Tibial nerve (tissue), 4 donors: ENCODE measurements around the gene CANT1. TPM values are rescaled to one million over a fixed set of nuclear protein-coding genes. Genes with fewer than 3 reads are reported as not detected.

Source experiments
- DNase-seq, 2 donors: peaks; one replicate each; pipeline ENCODE4 v3.0.0-alpha.2; 2019; ENCODE audit warnings: low spot score in 2 of 2
- H3K27ac ChIP-seq, 4 donors: fragments of 200-600 bp; sonication (generic) in 3 of 4; one replicate each; pipeline ENCODE4 v1.5.1; 2017 to 2019; ENCODE audit warnings: mild to moderate bottlenecking in 1 of 4
- H3K27me3 ChIP-seq, 2 donors: fragments of 200-600 bp; sonication (generic) in 1 of 2; one replicate each; pipeline versions ENCODE4 v1.5.1 to v1.6.0; 2017 to 2019
- H3K36me3 ChIP-seq, 3 donors: fragments of 200-600 bp; sonication (generic); one replicate each; pipeline ENCODE4 v1.5.1; 2018 to 2019
- H3K4me1 ChIP-seq, 4 donors: fragments of 200-600 bp; sonication (generic) in 3 of 4; one replicate each; pipeline ENCODE4 v1.5.1; 2017 to 2019
- H3K4me3 ChIP-seq, 4 donors: fragments of 200-600 bp; sonication (generic) in 3 of 4; one replicate each; pipeline ENCODE4 v1.5.1; 2017 to 2019; ENCODE audit warnings: mild to moderate bottlenecking in 1 of 4, moderate library complexity in 1 of 4
- H3K9me3 ChIP-seq, 4 donors: fragments of 200-600 bp; sonication (generic) in 3 of 4; one replicate each; pipeline ENCODE4 v1.5.1; 2017 to 2019
- CTCF ChIP-seq, 5 experiments: fragments of 200-600 bp in 3 of 5; fragments of 450-650 bp in 2 of 5; sonication (generic) in 3 of 5; IDR thresholded peaks; one replicate each; pipeline ENCODE4 v1.5.1; 2016 to 2019; ENCODE audit warnings: antibody characterized with exemption in 5 of 5, mild to moderate bottlenecking in 3 of 5, moderate library complexity in 2 of 5
- EP300 ChIP-seq, 2 donors: sonication (generic); formaldehyde crosslinking; IDR thresholded peaks; one replicate each; pipeline ENCODE4 v1.6.1; 2017; ENCODE audit warnings: antibody characterized with exemption in 2 of 2, mild to moderate bottlenecking in 1 of 2
- POLR2A ChIP-seq, 2 donors: fragments of 450-650 bp; IDR thresholded peaks; one replicate each; pipeline ENCODE4 v1.6.1; 2017; ENCODE audit warnings: antibody characterized with exemption in 2 of 2, mild to moderate bottlenecking in 2 of 2, moderate library complexity in 2 of 2
- WGBS, 2 donors: methylation state at CpG; one replicate each; pipeline ENCODE4 v1.1.5; 2018; 5-methylcytosine and 5-hydroxymethylcytosine counted together
- total RNA-seq, 4 donors: library from RNA; depleted of rRNA; stranded (reverse); fragments of >200 nt; gene quantifications; one replicate each; pipeline ENCODE4 v1.1.0, GENCODE V29; 2016

CANT1 gene
- total RNA-seq, 4 donors from 2014 or later: 21.0 to 27.3 (median 25.5) TPM

- Histone ChIP-seq H3K4me3 (no peak overlapping the region), H3K27ac (no peak overlapping the region), H3K27me3 (no peaks in the 10 kb centered on the region), H3K4me1 (peaks cover 0 to 3% (median 0%) of the 10 kb centered on the region in 4 donors), H3K9me3 (peaks cover 0 to 12% (median 0%) of the 10 kb centered on the region in 4 donors), H3K36me3 (peaks cover 0 to 6% (median 0%) of the 10 kb centered on the region in 3 donors)
- 69 to 72% methylated on average over 2 of the region's 2 CpGs for WGBS, 2 donors
- DNase-seq: no peak
- no peak for TF ChIP-seq POLR2A (IDR thresholded peaks at IDR 0.05)
- TF ChIP-seq CTCF (IDR thresholded peaks at IDR 0.05): no peak
- TF ChIP-seq EP300 (IDR thresholded peaks at IDR 0.05): no peak
Observed at GRCh38 chr17:79053251-79053925, 43.8 kb upstream of the CANT1 start.

- Histone ChIP-seq H3K4me3 (no peak overlapping the region), H3K36me3 (peaks cover 0 to 6% (median 0%) of the 10 kb centered on the region in 3 donors), H3K4me1 (peaks cover 0 to 16% (median under 1%) of the 10 kb centered on the region in 4 donors)
Observed at GRCh38 chr17:79052131-79052530, 42.6 kb upstream of the CANT1 start.

GRCh38 chr17:79051306-79051705 lies 41.7 kb upstream of the CANT1 start:
- Histone ChIP-seq H3K4me1 (peaks cover 0 to 23% (median 3%) of the 10 kb centered on the region in 4 donors), H3K4me3 (no peak overlapping the region), H3K36me3 (peaks cover 0 to 6% (median 0%) of the 10 kb centered on the region in 3 donors), H3K27me3 (no peaks in the 10 kb centered on the region), H3K27ac (no peak overlapping the region), H3K9me3 (peaks cover 0 to 12% (median 0%) of the 10 kb centered on the region in 4 donors)
- WGBS, 2 donors: 79 to 92% methylated on average over 6 of the region's 6 CpGs
- TF ChIP-seq POLR2A (IDR thresholded peaks at IDR 0.05): no peak
- no peak for TF ChIP-seq CTCF (IDR thresholded peaks at IDR 0.05)
- TF ChIP-seq EP300 (IDR thresholded peaks at IDR 0.05): no peak
- DNase-seq: no peak

More at GRCh38 chr17:79052131-79052530, 42.6 kb upstream of the CANT1 start:
- DNase-seq: no peak
- no peak for TF ChIP-seq POLR2A (IDR thresholded peaks at IDR 0.05)
- no peak for TF ChIP-seq CTCF (IDR thresholded peaks at IDR 0.05)
- no peak for TF ChIP-seq EP300 (IDR thresholded peaks at IDR 0.05)
- no peaks in the 10 kb centered on the region for H3K27me3 ChIP-seq
- WGBS, 2 donors: 85 to 92% methylated on average over 1 of the region's 1 CpG
- H3K27ac ChIP-seq: no peak overlapping the region
- H3K9me3 ChIP-seq: peaks cover 0 to 12% (median 0%) of the 10 kb centered on the region in 4 donors

GRCh38 chr17:79050551-79050950 lies 41.0 kb upstream of the CANT1 start:
- peaks cover 0 to 12% (median 0%) of the 10 kb centered on the region in 4 donors for H3K9me3 ChIP-seq
- peaks cover 0 to 31% (median 3%) of the 10 kb centered on the region in 4 donors for H3K4me1 ChIP-seq
- DNase-seq: no peak
- H3K27ac ChIP-seq: no peak overlapping the region
- no peak for TF ChIP-seq POLR2A (IDR thresholded peaks at IDR 0.05)
- TF ChIP-seq CTCF (IDR thresholded peaks at IDR 0.05): no peak
- TF ChIP-seq EP300 (IDR thresholded peaks at IDR 0.05): no peak
- H3K27me3 ChIP-seq: no peaks in the 10 kb centered on the region
- 90 to 91% methylated on average over 4 to 6 of the region's 6 CpGs for WGBS, 2 donors
- H3K4me3 ChIP-seq: no peak overlapping the region
- H3K36me3 ChIP-seq: peaks cover 0 to 6% (median 0%) of the 10 kb centered on the region in 3 donors

- H3K9me3 ChIP-seq: peaks cover 0 to 12% (median 0%) of the 10 kb centered on the region in 4 donors
- no peak for TF ChIP-seq CTCF (IDR thresholded peaks at IDR 0.05)
- H3K4me1 ChIP-seq: peaks cover 0 to 32% (median 3%) of the 10 kb centered on the region in 4 donors
- H3K27ac ChIP-seq: no peak overlapping the region
- no peak overlapping the region for H3K4me3 ChIP-seq
- peaks cover 0 to 6% (median 0%) of the 10 kb centered on the region in 3 donors for H3K36me3 ChIP-seq
- no peaks in the 10 kb centered on the region for H3K27me3 ChIP-seq
- no peak for DNase-seq
- WGBS, 2 donors: 90 to 91% methylated on average over 8 to 11 of the region's 11 CpGs
Observed at GRCh38 chr17:79049821-79050220, 40.3 kb upstream of the CANT1 start.
